Stimulated activated CD8-positive, alpha-beta memory T cell treated with anti-CD3 and anti-CD28 coated beads, Interleukin-2, amount 100 ng/mL, for 48 hours (primary cell): ENCODE results near the gene PTEN.
"Not testable (repeated sequence)": the region's sequence is repeated elsewhere in the genome, so short reads cannot be mapped to it uniquely, and the experiment has no call there.

Experiments used
- DNase-seq, 2 donors: peaks; one replicate each; pipeline ENCODE4 v3.0.0-alpha.2; 2020; ENCODE audit warnings: low read depth in 2 of 2

Gene PTEN

DNA sequence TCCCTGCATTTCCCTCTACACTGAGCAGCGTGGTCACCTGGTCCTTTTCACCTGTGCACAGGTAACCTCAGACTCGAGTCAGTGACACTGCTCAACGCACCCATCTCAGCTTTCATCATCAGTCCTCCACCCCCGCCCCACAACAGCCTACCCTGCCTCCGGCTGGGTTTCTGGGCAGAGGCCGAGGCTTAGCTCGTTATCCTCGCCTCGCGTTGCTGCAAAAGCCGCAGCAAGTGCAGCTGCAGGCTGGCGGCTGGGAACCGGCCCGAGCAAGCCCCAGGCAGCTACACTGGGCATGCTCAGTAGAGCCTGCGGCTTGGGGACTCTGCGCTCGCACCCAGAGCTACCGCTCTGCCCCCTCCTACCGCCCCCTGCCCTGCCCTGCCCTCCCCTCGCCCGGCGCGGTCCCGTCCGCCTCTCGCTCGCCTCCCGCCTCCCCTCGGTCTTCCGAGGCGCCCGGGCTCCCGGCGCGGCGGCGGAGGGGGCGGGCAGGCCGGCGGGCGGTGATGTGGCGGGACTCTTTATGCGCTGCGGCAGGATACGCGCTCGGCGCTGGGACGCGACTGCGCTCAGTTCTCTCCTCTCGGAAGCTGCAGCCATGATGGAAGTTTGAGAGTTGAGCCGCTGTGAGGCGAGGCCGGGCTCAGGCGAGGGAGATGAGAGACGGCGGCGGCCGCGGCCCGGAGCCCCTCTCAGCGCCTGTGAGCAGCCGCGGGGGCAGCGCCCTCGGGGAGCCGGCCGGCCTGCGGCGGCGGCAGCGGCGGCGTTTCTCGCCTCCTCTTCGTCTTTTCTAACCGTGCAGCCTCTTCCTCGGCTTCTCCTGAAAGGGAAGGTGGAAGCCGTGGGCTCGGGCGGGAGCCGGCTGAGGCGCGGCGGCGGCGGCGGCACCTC lies at the start of gene PTEN, which contains the start of gene KLLN:
TSS of gene PTEN (plus strand) at position 573 of the 891 bp plus-strand sequence. CDS start 845 bp downstream, outside the sequence.
TSS of gene KLLN (minus strand) at position 481 of the 891 bp plus-strand sequence. CDS start 1,046 bp downstream, outside the sequence.
- peak; percentile 70 to 73 for DNase-seq

DNA sequence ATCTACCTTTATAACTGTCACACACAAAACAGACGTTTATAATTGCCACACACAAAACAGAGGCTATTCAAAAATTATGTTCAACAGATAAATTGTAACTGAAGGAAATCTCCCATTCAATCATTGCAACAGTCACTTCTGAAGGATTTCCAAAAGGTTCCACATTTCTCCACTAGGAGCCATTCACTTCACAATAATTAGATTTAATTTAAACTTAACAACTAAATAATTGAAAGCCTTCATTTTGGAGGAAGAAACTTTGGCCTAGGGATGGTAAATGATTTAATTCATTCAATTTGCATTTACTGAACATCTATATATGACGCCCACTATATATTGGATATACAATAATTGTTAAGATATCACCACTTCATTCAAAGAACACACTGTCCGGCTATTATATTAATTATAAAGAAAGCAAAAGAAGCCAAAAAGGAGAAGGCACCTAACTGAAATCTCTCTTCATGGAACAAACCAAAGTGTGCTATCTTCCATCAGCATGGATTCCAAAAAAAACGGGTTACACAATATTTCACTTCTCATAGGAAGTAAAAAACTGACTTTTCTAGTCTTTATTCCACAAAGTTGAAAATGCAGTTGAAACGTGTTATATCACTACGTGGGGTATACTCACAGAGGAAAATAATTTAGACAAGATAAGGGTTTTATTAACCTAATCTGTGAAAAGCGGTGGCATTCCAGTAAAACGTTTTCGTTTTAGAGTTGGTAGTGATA lies 47.1 kb upstream of the PTEN start:
- DNase-seq = no peak

DNA sequence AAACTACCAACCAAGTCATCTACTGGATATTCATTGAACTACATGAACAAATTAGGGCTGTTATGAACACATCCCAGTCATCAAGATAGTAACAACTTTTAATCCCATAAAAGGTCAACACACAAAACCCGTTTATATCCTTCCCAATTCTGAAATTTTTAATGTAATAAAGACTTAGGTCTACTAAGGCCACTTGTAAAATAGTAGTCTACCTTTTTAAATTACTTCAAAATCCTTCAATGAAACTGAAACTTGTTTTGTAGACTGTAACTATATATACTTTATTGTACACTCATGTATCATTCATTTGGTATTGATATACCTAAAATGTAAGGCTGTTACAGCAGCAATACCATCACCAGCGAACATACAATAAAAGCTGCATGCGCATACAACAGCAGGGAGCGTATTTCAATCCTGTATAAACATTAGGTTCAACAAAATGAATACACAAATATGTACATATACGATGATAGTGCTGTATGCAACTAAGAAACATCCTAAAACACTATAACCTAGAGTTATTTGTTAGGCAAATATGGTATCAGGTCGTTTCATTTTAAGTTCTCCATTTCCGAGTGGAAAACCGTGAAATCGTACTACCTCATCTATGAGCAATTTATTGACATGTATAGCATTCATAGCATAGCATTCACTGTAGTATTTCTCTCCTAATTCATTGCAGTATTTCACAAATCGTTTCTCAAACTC lies 46.4 kb upstream of the PTEN start:
- no peak for DNase-seq

- peak; percentile 75 to 84 for DNase-seq
These were observed 45.6 kb upstream of the PTEN start, which contains the start of gene ATAD1 for GRCh38 chr10:87817609-87818504. Gene ATAD1, minus strand, starts transcription at chr10:87818226. Its CDS starts 3,627 bp downstream, at chr10:87814599.

- DNase-seq = peak; percentile 24 to 52
These were observed 44.7 kb upstream of the PTEN start for GRCh38 chr10:87818505-87819288.

DNA sequence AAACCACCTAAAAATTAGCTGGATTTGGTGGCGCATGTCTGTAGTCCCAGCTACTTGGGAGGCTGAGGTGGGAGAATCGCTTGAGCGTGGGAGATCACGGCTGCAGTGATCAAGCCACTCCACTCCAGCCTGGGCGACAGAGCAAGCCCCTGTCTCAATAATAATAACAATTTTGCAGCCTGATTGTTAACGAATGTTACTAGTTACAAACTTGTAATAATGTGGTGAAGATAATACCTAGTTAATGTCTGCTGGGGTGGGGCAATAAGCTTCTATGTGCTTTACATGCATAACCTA lies 44.2 kb upstream of the PTEN start:
- no peak for DNase-seq

- no peak for DNase-seq
These were observed 36.8 kb upstream of the PTEN start for GRCh38 chr10:87826653-87827052.

- DNase-seq = no peak
These were observed 35.7 kb upstream of the PTEN start for GRCh38 chr10:87827681-87828080.

DNA sequence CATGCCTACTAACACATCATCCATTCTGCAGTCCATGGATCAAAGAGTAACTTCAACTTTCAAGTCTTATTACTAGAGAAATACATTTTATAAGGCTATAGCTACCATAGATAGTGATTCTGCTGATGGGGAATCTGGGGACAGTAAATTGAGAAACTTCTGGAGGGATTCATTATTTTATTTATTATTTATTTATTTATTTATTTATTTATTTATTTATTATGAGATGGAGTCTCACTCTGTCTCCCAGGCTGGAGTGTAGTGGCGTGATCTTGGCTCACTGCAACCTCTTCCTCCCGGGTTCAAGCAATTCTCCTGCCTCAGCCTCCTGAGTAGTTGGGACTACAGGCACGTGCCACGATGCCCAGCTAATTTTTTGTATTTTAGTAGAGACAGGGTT lies 34.4 kb upstream of the PTEN start:
- DNase-seq = not testable (repeated sequence)

DNA sequence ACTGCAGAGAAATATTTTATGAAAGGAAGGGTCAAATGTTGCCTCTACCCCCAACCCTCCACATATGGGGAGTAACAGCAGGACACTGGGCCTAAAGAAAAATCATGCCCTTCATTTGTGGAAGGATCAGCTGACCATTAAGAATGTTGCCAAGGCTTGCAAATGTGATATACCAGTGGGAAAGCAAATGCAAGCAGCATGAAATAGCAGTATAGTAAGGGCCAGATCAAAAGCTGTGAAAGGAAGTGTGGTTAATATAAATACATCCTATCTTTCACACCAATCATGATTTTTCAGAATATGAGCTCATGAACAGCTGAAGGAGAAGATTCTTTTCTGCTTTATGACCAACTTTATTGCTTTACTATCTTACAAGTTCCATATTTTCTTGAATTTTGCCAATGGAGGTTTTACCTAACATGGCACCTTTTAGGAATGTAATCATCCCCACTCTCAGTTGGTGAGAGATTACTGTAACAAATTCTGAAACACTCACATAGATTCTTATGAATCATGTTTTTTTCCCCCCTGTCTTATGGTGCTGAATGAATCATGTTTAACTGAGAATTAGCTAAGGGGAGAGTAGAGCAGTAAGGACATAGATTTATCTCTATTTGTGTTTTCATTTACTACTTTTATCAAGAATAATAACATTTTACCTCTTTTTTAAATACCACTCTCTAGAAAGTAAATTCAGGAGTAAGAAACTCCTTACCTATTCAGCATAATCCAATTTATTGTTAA lies 33.3 kb upstream of the PTEN start:
- DNase-seq = no peak

DNA sequence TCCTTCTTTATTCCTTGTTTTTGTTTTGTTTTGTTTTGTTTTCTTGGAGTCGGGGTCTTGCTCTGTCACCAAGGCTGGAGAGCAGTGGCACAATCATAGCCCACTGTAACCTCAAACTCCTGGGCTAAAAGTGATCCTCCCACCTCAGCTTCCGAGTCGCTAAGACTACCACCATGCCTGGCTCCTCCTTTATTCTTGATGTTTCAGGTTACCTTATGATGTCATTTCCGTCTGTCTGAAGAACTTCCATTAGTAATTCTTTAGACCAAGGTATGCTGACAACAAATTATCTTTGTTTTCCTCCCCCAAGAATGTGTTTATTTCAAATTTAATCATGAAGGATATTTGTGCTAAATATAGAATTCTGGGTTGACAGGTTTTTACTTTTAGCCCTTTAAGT lies 27.3 kb upstream of the PTEN start:
- no peak for DNase-seq

DNA sequence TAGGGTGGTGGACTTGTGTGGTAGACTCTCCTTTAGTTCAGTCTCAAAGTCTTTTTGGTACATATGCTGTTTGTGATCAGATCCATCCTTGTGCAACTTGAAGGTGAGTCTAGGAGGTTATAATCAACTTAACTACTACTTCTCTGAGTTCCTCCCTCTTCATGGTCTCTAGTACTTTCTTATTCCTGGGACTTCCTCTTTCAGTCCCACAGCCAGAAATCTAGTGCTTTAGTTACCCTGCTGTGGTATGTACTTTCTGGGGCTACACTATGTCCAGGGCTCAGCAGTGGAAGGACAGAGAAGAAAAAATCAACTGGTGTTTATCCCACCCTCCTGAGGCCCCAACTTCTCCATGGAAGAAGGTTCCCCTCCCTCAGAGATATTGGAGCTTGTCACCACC lies 26.0 kb upstream of the PTEN start:
- no peak for DNase-seq

- no peak for DNase-seq
These were observed 24.8 kb upstream of the PTEN start for GRCh38 chr10:87838650-87839049.

DNA sequence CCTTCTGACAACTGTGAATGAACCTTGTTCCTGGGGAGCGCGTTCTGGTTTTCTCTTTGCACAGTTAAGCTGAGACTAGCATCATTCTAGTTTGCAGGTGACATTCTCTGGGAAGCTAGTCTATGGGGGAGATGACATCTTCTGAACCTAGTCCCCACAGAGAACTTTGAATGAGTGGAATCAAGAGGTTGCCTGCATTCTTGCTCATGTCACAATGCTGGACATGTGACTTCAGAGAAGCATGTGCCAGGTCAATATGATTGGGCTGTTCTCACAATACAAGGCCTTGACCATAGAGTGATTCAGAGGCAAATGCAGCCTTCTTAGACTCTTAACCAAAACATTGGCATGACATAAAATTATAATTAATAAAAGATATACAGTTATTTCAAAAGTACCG lies 22.2 kb upstream of the PTEN start:
- no peak for DNase-seq

DNA sequence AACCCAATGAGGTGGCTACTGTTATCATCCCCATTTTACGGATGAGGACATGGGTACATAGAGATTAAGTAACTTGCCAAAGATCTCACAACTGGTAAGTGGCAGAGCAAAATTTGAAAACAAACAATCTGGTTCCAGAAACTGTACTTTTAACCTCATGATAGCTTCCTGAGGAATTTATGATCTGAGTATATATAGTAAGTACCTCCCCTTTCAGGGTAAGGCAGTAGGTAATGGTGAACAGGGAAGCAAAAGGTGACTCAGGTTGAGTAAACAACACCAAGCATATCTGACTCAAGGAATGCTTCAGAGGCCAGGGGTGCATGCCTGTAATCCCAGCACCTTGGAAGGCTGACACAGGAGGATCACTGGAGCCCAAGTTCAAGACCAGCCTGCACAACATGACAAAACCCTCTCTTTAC lies 21.2 kb upstream of the PTEN start:
- no peak for DNase-seq

DNA sequence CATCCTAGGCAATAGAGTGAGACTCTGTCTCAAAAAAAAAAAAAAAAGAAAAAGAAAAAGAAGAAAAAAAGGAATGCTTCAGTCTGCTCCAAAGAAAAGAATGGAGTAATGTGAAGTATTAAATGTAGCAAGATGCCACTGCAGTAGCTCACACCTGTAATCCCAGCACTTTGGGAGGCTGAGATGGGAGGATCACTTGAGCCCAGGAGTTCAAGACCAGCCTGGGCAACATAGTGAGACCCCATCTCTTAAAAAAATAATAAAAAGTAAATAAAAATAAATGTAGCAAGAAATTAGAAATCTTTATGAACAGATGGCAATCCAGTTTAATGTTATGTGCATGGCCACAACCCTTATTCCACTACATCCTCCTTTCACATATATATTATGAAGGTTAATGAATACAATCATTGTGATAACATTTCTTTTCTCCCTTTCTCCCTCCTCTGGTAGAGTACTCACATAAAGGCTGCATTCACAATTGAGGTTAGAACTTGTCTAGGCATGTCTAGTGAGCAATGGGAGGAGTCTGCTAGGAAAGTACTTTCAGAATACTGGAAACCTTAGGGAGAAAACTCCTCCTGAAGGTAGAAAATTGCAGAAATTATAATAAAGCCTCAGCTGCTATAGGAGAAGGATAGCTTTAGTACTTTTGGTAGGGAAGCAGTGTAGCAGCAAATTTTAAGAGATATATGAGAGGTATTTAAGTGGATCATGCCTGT lies 20.5 kb upstream of the PTEN start:
- DNase-seq = no peak

- DNase-seq = no peak
These were observed 19.7 kb upstream of the PTEN start for GRCh38 chr10:87843714-87844113.

DNA sequence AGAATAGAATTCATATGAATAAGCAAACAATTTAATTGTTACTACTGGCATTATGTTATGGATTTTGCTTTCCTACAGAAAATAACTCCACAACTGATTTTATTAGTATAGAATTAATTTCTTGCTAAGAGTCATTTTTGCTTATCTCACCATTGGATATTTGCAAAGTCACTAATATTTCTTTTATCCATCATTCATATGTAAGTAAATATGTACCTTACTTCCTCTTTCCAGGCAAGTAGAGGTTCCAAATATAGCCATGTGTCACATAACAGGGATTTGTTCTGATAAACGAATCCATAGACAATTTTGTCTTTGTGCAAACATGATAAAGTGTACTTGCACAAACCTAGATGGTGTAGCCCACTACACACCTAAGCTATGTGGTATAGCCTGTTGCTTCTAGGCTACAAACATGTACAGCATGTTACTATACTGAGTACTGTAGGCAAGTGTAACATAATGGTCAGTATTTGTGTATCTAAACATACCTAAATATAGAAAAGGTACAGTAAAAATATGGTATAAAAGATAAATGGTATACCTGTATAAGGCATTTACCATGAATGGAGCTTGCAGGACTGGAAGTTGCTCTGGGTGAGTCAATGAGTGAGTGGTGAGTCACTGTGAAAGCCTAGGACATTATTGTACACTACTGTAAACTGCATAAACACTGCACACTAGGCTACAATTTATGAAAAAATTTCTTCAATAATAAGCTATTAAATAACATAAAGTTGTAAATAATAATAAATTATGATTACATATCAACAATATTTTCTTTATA lies 18.4 kb upstream of the PTEN start:
- DNase-seq = no peak
